ENCODE data around the gene P4HTM.
A peak's percentile ranks its signal among the peaks of the same experiment; 100 is the strongest.
"Not testable (repeated sequence)": the region's sequence is repeated elsewhere in the genome, so short reads cannot be mapped to it uniquely, and the experiment has no call there.

Gene P4HTM

DNA sequence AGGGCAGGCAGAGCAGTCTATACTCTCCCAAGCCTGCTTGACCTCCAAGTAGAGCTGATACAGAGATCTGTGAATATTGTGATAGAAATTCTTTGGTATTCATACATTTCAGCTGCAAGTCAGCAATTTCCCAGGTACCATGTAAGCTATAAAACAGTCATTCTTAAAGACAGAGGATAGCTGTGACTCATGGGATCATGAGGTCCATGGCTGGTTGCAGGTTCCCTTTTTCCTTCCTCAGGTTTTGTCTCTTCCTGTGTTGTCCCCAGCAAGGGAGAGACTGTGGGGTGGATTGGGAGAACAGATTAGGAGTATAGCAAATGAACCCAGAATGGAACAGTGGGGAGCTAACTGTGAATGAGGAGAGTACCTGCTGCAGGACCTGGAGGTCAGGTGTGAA is 5.4 kb upstream of the P4HTM start:
- no peak for DNase-seq

DNA sequence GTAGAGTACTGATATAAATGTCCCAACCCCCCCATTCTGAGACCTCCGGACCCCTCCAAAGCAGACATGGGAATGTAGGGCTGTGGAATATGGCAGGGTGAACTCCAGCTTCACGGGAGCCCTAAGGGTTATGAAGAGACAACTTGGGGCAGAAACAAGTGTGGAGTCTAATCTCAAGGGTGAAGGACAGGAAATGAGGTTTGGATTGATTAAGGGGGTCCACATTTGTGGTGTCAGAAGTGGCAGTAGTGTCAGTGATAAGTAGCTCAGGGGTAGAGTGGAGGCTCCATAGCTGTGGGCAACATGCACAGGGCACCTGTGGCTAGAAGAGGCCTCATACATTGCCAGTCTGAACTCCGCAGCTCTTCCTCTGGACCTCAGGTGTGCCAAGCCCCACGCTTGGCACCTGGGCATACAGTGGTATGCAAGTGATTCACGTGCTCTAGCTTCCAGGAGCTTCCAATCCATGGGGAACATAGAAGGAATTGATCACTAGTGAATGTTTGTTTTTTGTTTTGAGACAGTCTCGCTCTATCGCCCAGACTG is 4.1 kb upstream of the P4HTM start:
- DNase-seq = no peak

DNA sequence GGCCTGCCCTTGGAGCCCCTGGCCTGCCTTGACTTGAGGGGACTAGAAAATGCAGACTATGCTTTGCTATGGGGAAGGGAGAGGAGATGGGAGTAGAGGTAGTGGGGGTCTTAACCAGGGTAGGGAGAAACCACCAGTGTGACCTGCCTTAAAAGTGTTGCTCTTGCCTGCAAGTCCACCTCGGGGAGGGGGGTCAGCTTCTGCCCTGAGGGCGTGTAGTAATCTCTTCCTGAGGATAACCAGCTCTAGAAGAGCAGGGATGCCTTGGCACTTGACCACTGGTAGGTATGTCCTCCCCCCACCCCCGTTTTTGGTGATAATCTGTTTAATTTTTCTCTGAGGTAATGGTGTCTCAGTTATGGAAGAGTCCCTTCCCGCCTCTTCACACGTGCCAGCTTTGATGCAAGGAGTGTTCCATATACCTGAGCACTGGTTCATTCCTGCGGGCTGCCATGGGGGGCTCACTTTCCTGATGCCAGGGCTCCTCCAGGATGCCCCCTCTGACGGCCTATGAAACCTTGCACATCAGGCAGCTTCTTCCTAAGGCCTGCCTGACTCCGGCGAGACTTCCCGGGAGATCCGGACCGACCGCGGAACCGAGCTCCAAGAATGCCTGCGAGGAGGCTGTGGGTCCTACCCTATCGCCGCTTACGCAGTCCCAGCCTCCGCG is 780 bp upstream of the P4HTM start:
- DNase-seq = no peak

DNA sequence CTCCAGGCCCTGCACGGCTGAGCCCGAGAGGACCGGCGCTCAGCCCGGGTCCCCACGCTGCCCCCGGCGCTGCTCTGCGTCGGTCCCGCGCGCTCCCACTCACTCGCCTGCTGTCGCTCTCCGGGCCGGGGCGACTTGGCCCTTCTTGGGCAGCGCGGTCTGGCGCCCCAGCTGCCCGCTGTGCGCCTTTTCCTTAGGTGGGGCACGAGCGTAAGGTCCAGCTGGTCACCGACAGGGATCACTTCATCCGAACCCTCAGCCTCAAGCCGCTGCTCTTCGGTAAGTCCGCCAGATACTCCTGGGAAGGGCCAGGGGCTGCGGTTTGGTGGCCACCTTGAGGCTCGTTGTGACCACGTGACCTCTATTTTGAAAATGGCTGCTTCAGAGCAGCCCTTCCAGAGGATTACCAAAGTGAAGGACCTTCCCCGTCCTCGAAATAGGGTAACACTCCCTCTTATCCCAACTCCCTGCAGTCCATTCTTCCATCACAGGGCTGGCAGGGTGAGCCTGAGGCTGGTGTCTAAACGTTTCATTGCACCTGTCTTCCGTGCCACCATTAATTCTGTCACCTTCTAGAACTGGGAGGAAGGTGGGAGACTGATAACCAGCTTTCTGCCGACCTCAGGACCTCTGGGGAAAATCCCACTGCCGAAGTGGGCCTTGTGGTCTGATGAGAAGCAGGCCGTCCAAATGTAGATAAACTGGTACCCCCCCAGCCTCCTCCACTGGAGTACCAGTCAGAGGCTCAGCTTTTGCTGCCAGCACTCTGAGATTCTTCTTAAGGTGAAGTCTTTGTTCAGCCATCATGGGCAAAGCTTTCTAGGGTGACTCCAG is 812 bp downstream of the P4HTM start:
- peak; percentile 33 for DNase-seq

DNA sequence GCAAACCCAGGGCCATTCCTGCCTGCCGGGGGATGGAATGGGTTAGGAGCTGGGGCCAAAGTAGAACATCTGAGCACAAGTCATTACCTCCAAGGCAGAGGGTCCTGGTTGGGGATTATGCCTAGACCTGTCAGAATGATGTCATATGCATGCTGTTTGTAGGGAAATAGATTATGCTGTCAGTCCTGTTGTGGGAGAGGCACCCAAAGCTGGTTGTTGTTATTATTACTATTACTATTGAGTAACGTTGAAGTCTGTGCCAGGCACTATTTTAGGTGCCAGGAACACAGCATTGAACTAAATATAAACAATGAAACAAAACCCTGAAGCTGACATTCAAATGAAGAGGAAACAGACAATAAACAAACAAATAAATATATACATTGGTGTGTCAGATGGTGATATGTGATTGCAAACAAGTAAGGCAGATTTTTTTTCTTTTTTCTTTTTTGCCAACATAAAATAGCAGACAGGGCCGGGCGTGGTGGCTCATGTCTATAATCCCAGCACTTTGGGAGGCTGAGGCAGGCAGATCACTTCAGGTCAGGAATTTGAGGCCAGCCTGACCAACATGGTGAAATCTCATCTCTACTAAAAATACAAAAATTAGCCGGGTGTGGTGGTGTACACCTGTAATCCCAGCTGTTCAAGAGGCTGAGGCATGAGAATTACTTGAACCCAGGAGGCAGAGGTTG is 2.0 kb downstream of the P4HTM start:
- no peak for DNase-seq

DNA sequence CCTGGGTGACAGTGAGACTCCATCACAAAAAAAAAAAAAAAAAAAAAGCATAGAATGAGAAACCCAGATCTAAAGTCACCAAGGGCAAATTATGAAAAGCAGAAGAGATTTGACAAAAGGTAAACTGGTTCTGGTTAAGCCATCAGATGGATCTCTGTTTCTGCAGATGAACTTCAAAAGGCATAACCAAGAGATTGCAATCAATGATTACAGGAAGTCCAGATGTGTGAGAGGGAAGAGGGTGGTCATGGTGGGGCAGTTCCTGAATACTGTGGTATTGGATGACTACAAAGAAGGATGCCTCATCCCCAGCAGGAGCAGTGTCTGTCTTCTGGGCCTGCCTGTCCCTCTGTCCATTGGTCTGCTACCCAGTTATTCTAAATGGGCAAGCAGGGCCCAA is 3.8 kb downstream of the P4HTM start:
- no peak for DNase-seq

DNA sequence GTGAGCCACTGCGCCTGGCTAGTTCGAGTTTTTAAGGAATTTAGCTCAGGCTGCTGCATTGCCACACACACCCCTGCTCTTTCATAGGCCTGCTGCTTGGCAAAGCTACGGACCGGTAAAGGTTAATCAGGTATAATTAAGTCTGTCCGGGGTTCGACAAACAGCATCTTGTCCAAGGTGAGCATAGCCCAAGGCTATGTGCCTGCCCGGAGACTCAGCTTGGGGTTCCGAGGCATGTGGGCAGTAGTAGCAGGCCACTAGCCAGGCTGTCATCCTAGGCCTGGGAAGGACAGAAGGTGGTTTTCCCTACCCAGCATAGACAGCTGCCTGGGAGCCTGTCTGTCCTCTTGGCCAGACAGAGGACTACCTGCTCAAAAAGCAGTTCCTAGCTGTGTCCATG is 6.6 kb downstream of the P4HTM start:
- no peak for DNase-seq

DNA sequence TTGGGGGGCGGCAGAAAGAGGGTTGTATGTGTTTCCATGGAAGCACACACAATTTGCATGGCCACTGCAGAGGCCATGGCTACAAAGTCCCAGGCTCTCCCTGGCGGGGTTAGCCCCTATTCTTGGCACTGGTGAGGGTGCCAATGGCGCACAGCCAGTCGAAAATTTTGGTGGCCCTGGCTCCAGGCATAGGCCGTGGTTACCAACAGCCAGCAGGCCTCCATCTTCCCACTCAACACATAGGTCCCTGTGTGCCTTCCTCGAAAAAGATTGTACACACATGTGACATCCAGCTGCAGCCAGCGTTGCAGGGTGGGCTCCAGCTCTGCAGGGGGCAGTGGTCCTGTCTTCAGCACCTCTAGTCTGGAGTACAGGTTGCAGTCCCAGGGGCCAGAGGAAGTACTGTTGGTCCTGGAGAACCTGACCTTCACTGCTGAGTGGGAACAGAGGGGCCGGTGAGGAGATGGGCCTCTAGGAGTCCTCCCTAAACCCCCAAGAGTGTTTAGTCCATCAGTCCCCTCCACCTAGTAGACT is 7.1 kb downstream of the P4HTM start:
- DNase-seq = no peak

DNA sequence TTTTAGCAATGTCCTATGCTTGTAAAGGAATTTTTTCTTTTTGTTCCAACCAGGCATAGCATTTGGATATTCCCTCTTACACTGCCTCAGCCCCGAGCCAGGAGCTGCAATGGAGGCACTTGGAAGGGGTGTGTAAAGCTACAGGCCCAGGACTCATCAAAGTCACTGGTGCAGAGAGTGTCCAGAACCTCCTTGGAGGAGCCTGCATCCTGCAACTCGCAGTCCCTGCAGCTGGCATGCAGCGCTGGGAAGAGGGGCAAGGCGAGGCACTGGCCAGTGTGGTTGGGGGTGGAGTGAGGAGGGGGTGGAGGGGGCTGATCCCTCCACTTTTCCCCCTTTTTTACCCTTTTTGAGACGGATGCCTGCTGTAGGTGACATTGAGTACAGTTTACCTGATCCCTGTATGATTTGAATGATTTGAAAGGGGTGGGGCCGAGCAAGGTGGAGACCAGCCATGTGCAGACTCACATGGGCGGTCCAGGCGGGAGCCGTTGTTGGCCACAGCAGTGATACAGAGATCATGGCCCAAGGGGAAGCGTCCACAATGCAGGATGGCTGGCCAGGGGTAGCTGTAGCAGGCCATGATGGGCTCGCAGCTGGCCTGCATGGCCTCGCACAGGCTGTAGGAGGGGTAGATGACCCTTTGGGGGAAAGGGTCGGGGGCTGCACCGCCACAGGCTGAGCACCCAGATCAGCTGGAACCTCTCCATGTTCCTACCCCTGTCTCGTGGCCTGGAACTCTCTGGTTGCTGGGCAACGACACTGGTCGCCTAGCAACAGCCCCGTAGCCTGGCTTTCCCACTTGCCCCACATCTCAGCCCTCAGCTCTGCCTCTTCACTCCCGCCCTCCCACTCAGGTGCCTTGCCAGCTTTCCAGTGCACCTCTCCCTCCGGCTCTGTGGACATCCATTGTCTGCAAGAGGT is 7.9 kb downstream of the P4HTM start:
- DNase-seq = peak; percentile 68

DNA sequence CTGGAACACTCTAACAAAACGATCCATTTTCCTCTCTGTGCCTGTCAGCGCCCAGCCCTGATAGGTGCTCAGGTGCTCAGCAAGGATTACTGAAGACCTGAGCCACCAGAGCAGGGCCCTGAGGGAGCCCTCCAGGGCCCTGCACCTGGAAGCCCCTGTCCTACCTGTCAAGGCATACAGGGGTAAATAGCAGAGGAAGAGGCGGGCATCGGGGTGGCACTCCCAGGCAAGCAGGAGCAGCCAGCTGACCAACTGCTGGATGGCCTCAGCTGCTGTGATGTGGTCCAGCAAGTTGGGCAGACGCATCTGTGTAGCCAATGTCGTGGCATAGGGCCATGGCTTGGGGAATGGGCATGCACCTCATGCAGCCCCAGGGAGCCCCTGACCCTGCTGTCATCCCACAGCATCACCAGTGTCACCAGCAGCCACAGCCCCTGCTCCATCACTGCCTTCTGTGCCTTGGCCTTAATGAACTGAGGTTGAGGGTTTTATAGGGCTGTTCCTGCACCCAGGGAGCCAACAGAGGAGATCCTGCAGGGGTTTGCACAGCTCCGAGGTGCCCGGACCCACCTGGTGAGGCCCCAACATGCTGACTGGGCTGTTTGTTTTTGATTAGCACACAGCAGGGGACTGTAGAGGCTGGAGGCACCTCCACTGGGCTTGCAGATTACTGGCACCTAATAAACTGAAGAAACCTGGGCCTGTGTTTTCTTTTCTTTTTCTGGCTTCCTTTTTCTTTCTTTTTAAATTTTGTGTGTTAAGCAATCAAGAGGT is 9.2 kb downstream of the P4HTM start:
- peak; percentile 35 for DNase-seq

DNA sequence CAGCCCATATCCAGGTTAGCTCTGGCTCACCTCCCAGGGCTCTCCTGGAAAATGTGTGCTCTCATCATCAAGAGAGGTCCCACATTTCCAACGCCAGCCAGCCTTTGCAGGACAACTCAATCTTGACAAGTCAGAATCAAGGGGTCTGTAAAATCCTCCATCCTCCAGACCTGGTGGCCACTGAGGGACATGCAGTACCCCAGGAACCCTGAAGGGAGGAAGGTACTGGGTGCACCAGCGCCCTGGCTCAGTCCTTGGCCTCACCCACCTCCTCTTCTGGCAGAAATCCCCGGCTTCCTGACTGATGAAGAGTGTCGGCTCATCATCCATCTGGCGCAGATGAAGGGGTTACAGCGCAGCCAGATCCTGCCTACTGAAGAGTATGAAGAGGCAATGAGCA is 11.1 kb downstream of the P4HTM start:
- DNase-seq = no peak

DNA sequence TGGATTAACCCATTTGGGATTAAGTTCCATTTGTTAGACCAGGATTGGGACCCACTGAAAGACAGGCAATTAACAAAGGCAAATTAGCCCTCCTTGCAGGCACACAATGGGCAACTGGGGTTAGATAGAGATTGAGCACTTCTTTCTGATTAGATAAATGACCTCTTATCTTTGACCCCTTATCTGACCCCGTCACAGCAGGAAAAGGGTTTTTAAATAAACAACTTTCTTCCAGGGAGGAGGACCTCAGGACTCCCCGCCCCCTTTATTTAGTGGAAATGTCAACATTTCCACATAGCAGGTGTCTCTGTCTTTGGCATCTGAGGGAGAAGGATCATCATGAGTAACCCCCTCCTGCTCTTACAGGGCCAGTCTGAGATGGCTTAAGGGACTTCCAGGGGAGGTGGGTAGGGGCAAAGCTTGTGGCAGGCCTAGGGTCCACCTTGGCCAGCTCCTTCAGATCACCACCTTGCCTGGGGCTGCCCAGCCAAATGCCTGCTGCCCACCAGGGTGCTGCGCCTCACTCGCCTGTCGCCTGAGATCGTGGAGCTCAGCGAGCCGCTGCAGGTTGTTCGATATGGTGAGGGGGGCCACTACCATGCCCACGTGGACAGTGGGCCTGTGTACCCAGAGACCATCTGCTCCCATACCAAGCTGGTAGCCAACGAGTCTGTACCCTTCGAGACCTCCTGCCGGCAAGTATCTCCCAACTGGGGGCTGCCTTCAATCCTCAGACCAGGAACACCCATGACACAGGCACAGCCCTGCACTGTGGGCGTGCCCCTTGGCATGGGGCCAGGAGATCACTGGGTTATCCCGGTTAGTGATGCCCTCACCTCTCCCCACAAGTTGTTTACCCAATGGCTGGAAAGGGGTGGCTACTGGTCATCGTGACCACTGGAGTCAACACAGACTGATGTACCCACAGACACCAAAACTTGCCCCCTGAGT is 14.6 kb downstream of the P4HTM start:
- DNase-seq = peak; percentile 27

DNA sequence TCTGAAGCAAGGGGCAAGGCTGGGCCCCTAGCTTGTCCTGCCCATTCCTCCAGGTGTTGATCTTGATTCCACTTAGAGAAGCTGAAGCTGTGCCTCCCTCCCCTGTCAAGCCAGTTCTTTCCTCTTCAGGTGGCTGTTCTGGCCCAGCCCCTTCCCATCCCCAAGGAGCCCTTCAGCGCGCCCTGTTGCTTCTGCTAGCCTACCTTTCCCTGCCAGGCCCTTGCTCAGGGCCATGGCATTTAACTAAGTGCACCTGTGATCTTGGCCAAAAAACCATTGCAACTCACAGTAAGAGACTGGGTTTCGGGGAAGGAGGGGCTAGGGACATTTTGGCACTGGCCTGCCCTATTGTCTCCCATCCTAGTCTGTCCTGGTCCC is 15.3 kb downstream of the P4HTM start:
- peak; percentile 65 for DNase-seq

DNA sequence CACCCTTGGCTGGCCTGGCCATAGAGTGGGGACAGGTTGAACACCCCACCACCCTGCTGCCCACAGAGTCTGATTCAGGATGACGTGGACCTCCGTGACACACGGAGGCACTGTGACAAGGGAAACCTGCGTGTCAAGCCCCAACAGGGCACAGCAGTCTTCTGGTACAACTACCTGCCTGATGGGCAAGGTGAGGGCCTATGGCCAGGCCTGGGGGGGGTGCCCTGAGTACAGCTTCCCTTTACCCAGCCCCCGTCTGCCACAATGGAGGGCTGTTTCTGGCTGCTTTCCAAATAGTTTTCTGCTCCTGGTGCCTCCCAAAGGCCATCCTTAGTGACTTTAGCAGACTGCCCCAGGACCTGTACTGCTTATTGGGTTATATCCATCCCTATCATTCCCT is 16.0 kb downstream of the P4HTM start:
- no peak for DNase-seq

DNA sequence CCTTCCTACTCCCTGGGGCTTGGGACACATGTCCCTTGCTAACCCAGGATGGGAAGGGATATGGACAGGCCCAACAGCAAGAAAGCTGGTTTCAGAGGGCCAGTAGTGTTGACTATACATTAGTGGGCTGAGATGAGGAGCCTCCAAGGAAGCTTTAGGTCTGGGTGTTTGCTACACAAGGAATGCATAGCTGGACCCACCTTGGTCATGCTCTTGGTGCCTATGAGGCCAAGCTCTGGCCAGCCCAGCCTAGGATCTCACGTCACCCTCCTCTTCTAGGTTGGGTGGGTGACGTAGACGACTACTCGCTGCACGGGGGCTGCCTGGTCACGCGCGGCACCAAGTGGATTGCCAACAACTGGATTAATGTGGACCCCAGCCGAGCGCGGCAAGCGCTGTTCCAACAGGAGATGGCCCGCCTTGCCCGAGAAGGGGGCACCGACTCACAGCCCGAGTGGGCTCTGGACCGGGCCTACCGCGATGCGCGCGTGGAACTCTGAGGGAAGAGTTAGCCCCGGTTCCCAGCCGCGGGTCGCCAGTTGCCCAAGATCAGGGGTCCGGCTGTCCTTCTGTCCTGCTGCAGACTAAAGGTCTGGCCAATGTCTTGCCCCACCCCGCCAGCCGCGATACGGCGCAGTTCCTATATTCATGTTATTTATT is 16.5 kb downstream of the P4HTM start:
- DNase-seq = no peak

DNA sequence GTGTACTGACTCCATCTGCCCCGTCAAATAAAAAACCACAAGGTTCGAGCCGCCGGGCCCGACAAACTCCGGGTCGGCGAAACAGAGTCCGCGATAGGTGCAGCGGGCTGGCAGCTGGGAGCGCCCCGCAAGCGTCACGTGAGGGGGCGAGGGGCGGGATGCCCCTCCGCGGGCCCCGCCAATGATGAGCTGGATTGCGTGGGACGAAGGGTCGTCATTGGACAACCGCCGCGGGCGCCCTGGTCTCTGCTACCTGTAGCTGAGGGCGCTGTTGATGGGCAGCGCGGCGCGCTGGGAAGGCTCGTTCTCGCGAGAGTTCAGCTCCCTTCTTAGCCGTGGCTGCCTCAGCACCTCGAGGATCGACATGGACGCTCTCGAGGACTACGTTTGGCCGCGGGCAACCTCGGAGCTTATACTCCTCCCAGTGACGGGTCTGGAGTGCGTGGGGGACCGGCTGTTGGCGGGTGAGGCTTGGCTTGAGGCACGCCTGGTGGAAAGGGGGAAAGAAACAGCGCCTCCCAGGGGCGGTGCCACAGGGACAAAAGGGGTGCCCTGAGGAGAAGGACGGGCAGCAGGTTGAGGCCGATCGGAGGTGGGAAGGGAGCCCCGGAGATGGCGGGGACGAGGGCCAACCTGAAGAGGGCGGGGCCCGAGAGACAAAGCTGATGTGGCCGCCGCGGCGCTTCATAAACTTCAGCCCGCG is 17.2 kb downstream of the P4HTM start, which contains the start of gene WDR6:
WDR6 (plus strand) TSS at position 324 of the 703 bp plus-strand sequence; CDS start at position 365, 41 bp downstream.
- peak; percentile 87 for DNase-seq

DNA sequence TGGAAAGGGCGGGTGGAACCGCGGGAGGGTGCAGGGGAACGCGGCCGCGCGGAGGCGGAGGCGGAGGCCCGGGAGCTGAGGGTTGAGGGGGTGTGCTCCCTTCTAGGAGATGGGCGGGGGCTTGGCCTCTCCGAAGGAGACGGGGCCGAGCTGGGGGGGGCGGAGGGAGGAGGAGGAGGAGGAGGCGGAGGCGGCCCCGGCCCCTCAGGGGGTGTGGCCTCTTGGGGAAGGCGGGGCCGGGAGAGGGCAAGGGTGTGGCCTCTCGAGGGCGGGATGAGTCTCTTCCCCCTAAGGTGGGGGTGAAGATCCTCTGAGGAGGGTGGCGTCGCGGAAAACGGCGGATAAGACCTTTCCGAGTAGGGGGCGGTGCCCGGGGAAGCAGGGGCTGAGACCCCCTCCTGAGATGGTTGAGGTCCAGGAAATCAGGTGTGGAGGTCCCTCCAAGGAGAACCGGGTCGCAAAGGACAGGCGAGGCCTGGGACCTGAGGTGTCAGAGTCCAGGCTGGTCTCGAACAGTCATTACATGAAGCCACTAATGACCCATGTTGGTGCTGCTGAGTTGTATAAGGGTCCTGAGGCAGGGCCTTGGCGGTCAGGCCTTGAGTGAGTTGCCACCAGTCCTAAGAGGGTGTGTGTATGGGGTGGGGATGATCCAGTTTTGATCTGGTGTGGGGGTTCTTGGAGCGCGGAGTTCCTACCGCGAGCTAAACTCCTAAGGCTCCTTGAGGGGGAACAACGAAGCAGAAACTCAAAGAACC is 17.9 kb downstream of the P4HTM start:
- DNase-seq = peak; percentile 19

DNA sequence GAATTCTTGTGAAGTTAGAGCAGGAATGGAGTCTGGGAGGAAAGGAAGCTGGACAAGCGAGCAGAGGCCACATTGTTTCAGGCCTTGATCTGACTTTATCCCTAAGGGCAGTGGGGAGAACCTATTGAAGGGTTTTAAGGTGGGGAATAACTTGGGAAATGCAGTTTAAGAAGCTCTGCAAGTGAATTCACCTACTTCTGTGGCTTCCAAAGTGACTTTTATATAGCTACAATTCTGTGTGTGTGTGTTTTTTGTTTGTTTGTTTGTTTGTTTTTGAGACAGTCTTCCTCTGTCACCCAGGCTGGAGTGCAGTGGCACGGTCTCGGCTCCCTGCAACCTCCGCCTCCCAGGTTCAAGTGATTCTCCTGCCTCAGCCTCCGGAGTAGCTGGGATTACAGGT is 18.6 kb downstream of the P4HTM start:
- DNase-seq = not testable (repeated sequence)

All from DMS79 treated with DMSO at 0.1 percent for 48 hours (cell line).